Activated CD4-positive, alpha-beta T cell treated with anti-CD3 and anti-CD28 coated beads for 1 hour (primary cell): Measurements from ENCODE around the gene PHKB.
"Not testable (repeated sequence)": the region's sequence is repeated elsewhere in the genome, so short reads cannot be mapped to it uniquely, and the experiment has no call there.

ENCODE experiments used
- DNase-seq: peaks from one replicate; pipeline ENCODE4 v3.0.0-alpha.2; 2020

The PHKB gene

GRCh38 chr16:47511882-47512281 is 50.8 kb downstream of the PHKB start:
- DNase-seq: no peak

DNA sequence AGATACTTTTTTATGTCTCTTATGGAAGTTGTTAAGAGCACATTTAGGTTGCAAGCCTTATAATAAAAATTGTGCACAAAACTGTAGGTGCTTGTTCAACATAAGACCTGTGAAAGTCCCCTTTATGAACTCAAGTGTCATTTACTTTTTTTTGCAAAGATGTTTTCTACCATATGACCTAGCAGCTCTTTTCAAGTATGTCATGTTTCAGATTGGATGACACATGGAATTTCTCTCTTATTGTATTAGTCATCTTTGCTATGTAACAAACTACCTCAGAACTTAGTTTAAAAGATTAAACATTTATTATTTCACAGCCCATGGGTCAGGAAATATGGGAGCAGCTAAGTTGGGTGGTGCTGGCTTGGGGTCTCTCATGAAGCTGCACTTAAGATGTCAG is 57.9 kb downstream of the PHKB start:
- DNase-seq: no peak

GRCh38 chr16:47519546-47519945 is 58.4 kb downstream of the PHKB start:
- no peak for DNase-seq

DNA sequence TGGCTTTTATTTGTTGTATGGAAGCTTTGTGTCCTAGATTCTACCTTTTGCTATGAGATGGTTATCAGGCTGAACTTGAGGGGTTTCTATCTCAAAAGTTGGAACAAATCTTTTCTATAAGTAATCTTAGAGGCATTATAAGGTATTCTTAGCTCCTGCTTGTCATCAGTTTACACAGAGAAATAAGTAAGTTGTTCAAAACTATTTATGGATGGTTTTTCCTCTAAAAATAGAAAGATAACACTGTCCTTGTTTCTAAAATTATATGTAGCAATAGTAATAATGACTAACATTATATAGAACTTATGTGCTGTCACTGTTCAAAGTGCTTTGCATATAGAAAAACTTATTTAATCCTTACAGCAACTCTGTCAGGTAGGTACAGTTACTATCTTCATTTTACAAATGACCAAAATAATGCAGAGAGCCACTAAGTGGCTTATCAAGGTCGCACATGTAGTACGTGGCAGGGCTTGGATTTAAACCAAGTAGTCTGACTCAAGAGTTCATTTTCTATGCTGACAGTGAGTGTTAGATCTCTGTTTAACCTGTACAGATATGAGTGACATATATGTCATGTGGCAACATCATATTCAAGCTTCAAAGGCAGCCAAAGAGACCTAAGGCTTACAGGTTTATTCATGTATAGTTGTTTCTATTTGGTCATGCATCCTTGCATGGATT is 59.0 kb downstream of the PHKB start:
- DNase-seq: no peak

- DNase-seq: no peak
Measured at GRCh38 chr16:47523342-47524006, 62.3 kb downstream of the PHKB start.

GRCh38 chr16:47524007-47524405 is 62.9 kb downstream of the PHKB start:
- no peak for DNase-seq

GRCh38 chr16:47528431-47528830 is 67.3 kb downstream of the PHKB start:
- DNase-seq: no peak

- DNase-seq: no peak
Measured at GRCh38 chr16:47533744-47534292, 72.7 kb downstream of the PHKB start.

- no peak for DNase-seq
Measured at GRCh38 chr16:47538472-47538871, 77.3 kb downstream of the PHKB start.

DNA sequence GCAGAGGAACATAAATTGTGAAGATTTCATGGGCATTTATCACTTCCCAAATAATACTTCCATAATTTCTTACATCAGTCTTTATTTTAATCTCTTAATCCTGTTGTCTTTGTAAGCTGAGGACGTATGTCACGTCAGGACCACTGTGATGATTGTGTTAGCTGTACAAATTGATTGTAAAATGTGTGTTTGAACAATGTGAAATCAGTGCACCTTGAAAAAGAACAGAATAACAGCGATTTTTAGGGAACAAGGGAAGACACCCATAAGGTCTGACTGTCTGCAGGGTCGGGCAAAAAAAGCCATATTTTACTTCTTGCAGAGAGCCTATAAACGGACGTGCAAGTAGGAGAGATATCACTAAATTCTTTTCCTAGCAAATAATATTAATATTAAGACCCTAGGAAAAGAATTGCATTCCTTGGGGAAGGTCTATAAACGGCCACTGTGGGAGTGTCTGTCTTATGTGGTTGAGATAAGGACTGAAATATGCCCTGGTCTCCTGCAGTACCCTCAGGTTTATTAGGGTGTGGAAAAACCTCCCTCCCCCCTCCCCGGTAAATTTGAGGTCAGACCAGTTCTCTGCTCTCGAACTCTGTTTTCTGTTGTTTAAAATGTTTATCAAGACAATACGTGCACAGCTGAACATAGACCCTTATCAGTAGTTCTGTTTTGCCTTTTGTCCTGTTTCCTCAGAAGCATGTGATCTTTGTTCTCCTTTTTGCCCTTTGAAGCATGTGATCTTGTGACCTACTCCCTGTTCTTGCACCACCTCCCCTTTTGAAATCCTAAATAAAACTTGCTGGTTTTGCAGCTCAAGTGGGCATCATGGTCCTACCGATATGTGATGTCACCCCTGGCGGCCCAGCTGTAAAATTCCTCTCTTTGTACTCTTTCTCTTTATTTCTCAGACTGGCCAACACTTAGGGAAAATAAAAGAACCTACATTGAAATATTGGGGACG is 78.9 kb downstream of the PHKB start:
- not testable (repeated sequence) for DNase-seq

- not testable (repeated sequence) for DNase-seq
Measured at GRCh38 chr16:47541135-47541534, 80.0 kb downstream of the PHKB start.

DNA sequence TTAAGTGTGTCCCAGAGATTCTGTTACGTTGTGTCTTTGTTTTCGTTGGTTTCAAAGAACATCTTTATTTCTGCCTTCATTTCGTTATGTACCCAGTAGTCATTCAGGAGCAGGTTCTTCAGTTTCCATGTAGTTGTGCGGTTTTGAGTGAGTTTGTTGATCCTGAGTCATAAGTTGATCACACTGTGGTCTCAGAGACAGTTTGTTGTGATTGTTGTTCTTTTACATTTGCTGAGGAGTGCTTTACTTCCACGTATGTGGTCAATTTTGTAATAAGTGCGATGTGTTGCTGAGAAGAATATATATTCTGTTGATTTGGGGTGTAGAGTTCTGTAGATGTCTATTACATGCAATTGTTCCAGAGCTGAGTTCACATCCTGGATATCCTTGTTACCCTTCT is 83.1 kb downstream of the PHKB start:
- DNase-seq: not testable (repeated sequence)

DNA sequence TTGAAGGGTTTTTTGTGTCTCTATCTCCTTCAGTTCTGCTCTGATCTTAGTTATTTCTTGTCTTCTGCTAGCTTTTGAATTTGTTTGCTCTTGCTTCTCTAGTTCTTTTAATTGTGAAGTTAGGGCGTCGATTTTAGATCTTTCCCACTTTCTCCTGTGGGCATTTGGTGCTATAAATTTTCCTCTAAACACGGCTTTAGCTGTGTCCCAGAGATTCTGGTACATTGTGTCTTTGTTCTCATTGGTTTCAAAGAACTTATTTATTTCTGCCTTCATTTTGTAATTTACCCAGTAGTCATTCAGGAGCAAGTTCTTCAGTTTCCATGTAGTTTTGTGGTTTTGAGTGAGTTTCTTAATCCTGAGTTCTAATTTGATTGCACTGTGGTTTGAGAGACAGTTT is 90.1 kb downstream of the PHKB start:
- not testable (repeated sequence) for DNase-seq

DNA sequence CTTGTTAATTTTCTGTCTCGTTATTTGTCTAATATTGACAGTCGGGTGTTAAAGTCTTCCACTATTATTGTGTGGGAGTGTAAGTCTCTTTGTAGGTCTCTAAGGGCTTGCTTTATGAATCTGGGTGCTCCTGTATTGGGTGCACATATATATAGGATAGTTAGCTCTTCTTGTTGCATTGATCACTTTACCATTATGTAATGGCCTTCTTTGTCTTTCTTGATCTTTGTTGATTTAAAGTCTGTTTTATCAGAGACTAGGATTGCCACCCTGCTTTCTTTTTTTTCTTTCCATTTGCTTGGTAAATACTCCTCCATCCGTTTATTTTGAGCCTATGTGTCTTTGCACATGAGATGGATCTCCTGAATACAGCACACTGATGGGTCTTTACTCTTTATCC is 90.6 kb downstream of the PHKB start:
- DNase-seq: not testable (repeated sequence)

DNA sequence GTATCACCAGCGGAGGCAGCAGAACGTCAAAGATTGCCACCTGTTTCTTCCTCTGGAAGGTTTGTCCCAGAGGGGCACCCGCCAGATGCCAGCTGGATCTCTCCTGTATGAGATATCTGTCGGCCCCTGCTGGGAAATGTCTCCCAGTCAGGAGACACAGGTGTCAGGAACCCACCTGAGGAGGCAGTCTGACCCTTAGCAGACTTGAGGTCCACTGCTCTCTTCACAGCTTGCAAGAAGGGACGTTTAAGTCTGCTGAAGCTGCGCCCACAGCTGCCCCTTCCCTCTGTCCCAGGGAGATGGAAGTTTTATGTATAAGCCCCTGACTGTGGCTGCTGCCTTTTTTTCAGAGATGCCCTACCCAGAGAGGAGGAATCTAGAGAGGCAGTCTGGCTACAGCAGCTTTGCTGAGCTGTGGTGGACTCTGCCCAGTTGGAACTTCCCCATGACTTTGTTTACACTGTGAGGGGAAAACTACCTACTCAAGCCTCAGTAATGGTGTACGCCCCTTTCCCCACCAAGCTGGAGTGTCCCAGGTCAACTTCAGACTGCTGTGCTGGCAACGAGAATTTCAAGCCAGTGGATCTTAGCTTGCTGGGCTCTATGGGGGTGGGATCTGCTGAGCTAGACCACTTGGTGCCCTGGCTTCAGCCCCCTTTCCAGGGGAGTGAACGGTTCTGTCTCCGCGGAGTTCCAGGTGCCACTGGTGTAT is 92.9 kb downstream of the PHKB start:
- no peak for DNase-seq

DNA sequence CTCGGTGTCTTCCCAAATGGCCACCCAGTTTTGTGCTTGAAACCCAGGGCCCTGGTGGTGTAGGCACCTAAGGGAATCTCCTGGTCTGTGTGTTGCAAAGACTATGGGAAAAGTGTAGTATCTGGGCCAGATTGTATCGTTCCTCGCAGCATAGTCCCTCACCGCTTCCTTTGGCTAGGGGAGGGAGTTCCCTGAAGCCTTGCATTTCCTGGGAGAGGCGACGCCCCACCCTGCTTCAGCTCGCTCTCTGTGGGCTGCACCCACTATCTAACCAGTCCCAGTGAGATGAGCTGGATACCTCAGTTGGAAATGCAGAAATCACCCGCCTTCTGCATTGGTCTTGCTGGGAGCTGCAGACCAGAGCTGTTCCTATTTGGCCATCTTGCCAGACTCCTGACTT is 93.5 kb downstream of the PHKB start:
- DNase-seq: not testable (repeated sequence)

DNA sequence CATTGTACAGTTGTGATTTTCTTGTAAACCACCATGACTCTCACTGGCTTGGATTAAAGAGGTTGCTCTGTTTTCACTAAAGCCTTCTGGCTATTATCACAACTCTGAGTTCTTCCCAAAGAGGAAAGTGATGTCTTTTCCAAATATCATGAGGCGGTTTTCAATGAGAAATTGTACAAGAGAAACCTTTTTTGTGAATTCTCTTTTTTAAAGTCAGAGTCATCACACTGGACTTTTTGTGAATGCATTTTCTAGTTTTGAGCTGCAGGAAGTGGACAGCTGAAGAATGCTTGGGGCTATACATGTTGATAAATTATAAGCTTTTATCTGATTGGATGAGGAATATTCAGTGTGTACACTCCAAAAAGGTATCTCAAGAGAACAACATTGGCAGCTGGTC is 100.2 kb downstream of the PHKB start:
- no peak for DNase-seq

DNA sequence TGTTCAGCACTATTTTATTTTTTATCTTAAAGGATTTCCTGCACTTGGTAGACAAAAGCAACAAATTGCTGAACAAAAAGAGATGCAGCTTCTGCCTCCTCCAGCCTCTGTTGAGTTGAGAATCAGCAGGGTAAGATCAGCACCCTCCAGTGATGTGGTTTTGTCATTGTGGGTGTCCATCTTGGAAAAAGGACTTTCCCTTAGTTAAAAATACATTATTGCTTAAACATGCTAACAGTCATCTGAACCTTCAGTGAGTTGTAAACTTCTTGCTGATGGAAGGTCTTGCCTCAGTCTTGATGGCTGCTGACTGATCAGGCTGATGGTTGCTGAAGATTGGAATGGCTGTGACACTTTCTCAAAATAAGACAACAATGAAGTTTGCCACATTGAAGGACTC is 101.2 kb downstream of the PHKB start:
- DNase-seq: no peak

GRCh38 chr16:47565454-47565853 is 104.3 kb downstream of the PHKB start:
- DNase-seq: no peak

GRCh38 chr16:47567321-47567720 is 106.2 kb downstream of the PHKB start:
- no peak for DNase-seq

DNA sequence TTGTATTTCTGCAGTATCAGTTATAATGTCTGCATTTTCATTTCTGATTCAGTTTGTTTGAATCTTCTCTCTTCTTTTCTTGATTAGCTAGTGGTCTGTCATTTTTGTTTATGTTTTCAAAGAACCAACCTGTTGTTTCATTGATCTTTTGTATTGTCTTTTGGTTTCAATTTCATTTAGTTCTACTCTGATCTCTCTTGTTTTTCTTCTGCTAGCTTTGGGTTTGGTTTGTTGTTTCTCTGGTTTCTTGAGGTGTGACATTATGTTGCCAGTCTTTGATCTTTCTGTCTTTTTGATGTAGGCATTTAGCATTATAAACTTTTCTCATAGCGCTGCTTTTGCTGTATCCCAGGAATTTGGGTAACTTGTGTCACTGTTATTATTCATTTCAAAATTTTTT is 107.2 kb downstream of the PHKB start:
- DNase-seq: no peak

GRCh38 chr16:47571049-47571448 is 109.9 kb downstream of the PHKB start:
- DNase-seq: no peak

DNA sequence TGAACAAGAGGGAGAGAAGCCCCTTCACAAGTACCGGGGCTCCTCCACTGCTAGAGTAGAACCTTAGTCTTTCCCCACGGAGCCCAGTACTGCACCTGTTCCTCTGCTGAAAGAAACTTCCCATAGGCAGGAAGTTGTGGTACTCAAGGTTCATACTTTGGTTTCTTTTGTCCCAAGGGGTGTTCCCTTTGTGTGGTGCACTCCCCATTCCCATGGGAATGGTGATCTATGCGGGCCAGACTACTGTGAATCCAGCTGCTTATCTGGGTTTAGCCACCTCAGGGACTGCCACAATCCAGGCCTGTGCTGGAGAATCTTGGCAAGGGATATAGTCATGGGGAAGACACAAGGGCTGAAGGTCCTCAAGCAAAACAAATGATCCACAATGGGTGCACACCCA is 110.6 kb downstream of the PHKB start:
- DNase-seq: no peak
